Measurements from ENCODE around the gene RTL1.

DNA sequence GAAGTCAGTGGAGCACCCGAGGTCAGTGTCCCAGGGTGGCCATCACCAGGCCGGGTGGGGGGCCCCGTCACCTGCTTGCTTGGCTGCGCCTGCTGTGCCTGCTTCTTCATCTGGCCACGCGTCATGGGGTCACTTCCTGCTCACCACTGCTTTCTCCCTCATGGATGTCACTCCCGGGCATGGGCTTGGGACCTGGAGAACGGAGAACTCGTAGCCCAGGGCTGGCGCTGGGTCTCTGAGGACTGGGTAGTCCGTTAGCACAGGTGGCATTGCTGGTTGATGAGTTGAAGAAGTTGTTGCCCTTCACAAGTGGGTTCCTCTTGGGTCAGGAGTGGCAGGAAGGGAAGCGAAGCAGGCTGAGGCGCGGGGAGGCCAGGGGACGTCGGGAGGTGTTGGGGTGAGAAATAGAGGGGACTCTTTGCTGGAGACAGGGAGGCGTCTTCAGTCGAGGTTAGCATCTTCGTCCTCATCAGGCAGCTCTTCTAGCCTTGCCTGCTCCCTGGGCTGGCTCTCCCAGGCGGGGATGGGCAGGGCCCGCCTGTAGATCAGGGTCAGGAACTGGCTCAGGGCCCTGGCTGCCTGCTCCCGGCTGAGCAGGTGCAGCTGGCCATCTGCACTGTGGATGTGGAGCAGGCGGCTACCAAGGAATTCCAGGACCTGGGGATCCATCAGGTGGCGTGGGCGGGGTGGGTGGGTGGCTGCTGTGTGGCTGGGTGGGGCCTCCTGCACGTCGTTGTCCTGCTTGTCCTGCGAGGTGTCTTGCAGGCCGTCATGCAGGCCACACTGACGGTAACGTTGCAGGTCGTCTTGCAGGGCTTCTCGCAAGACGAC, 23.0 kb downstream of the RTL1 start:
- TF ChIP-seq, protein P1, sequence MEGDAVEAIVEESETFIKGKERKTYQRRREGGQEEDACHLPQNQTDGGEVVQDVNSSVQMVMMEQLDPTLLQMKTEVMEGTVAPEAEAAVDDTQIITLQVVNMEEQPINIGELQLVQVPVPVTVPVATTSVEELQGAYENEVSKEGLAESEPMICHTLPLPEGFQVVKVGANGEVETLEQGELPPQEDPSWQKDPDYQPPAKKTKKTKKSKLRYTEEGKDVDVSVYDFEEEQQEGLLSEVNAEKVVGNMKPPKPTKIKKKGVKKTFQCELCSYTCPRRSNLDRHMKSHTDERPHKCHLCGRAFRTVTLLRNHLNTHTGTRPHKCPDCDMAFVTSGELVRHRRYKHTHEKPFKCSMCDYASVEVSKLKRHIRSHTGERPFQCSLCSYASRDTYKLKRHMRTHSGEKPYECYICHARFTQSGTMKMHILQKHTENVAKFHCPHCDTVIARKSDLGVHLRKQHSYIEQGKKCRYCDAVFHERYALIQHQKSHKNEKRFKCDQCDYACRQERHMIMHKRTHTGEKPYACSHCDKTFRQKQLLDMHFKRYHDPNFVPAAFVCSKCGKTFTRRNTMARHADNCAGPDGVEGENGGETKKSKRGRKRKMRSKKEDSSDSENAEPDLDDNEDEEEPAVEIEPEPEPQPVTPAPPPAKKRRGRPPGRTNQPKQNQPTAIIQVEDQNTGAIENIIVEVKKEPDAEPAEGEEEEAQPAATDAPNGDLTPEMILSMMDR (IDR thresholded peaks at IDR 0.05; ENCODE audit: low read depth, low read length): no peak
- TF ChIP-seq EZH2phosphoT487 (IDR thresholded peaks at IDR 0.05; ENCODE audit: low read depth): no peak
